HG02588 (cell line): ENCODE measurements around the gene PAPPA2.

ENCODE experiments used
- ATAC-seq: cut with Tn5 transposase; IDR thresholded peaks from one replicate; pipeline ENCODE4 v1.9.1; 2021; ENCODE audit warnings: mild to moderate bottlenecking, moderate library complexity; ENCODE audit not compliant: unreplicated experiment

The PAPPA2 gene

GRCh38 chr1:176691251-176692228 is 228.6 kb downstream of the PAPPA2 start:
- ATAC-seq: peak; percentile 90

- no peak for ATAC-seq
These were observed 229.5 kb downstream of the PAPPA2 start for GRCh38 chr1:176692431-176692830.

GRCh38 chr1:176692988-176693696 is 230.2 kb downstream of the PAPPA2 start:
- no peak for ATAC-seq

GRCh38 chr1:176693697-176694329 is 230.8 kb downstream of the PAPPA2 start:
- ATAC-seq: no peak

- ATAC-seq: no peak
These were observed 231.7 kb downstream of the PAPPA2 start for GRCh38 chr1:176694713-176695112.

GRCh38 chr1:176696109-176696508 is 233.1 kb downstream of the PAPPA2 start:
- no peak for ATAC-seq

GRCh38 chr1:176696689-176697088 is 233.7 kb downstream of the PAPPA2 start:
- ATAC-seq: no peak

- no peak for ATAC-seq
These were observed 236.8 kb downstream of the PAPPA2 start for GRCh38 chr1:176699821-176700220.

GRCh38 chr1:176701151-176701866 is 238.3 kb downstream of the PAPPA2 start:
- ATAC-seq: no peak

GRCh38 chr1:176702901-176703300 is 239.9 kb downstream of the PAPPA2 start:
- no peak for ATAC-seq

GRCh38 chr1:176705585-176705984 is 242.6 kb downstream of the PAPPA2 start:
- no peak for ATAC-seq

- no peak for ATAC-seq
These were observed 254.2 kb downstream of the PAPPA2 start for GRCh38 chr1:176717066-176717750.

- no peak for ATAC-seq
These were observed 256.5 kb downstream of the PAPPA2 start for GRCh38 chr1:176719447-176719846.

GRCh38 chr1:176720838-176721237 is 257.9 kb downstream of the PAPPA2 start:
- ATAC-seq: no peak

- peak; percentile 70 for ATAC-seq
These were observed 270.7 kb downstream of the PAPPA2 start for GRCh38 chr1:176733661-176734060.

- no peak for ATAC-seq
These were observed 272.2 kb downstream of the PAPPA2 start for GRCh38 chr1:176735201-176735600.

GRCh38 chr1:176736015-176736414 is 273.0 kb downstream of the PAPPA2 start:
- ATAC-seq: no peak

GRCh38 chr1:176741181-176741580 is 278.2 kb downstream of the PAPPA2 start:
- no peak for ATAC-seq

GRCh38 chr1:176742322-176742721 is 279.3 kb downstream of the PAPPA2 start:
- no peak for ATAC-seq

GRCh38 chr1:176744142-176744541 is 281.2 kb downstream of the PAPPA2 start:
- no peak for ATAC-seq
